Stimulated activated CD8-positive, alpha-beta memory T cell treated with anti-CD3 and anti-CD28 coated beads, Interleukin-12 subunit alpha, Interleukin-12 subunit beta, amount 100 ng/mL, for 24 hours (primary cell): ENCODE measurements around the gene AIF1.

ENCODE experiments used
- DNase-seq: peaks from one replicate; pipeline ENCODE4 v3.0.0-alpha.2; 2020; ENCODE audit errors: extremely low read depth

AIF1 gene

DNA sequence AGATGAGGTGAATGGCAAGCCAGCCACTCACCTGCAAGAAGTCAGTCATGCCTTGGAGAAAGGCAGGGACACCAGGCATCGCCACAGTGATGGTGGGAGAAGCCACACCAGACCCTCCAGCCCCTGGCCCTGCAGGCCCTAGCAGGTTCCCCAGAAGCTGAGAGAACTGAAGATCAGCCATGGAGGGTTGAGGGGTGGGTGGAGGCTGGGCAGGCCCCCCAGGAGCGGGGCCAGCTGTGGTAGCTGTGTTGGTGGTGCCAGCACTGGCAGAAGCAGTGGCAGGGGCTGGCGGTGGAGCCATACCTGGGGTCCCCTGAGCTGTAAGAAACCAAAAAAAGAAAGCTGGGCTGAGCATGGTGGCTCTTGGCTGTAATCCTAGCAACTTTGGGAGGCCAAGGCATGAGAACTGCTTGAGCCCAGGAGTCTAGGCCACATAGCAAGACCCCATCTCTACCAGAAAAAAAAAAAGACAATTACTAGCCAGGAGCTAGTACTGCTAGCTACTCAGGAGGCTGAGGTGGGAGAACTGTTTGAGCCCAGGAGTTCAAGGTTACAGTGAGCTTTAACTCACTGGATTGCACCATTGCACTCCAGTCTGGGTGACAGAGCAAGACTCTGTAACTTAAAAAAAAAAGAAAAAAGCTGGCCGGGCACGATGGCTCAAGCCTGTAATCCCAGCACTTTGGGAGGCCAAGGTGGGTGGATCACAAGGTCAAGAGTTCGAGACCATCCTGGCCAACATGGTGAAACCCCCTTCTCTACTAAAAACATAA, 27.9 kb downstream of the AIF1 start:
- DNase-seq: no peak

DNA sequence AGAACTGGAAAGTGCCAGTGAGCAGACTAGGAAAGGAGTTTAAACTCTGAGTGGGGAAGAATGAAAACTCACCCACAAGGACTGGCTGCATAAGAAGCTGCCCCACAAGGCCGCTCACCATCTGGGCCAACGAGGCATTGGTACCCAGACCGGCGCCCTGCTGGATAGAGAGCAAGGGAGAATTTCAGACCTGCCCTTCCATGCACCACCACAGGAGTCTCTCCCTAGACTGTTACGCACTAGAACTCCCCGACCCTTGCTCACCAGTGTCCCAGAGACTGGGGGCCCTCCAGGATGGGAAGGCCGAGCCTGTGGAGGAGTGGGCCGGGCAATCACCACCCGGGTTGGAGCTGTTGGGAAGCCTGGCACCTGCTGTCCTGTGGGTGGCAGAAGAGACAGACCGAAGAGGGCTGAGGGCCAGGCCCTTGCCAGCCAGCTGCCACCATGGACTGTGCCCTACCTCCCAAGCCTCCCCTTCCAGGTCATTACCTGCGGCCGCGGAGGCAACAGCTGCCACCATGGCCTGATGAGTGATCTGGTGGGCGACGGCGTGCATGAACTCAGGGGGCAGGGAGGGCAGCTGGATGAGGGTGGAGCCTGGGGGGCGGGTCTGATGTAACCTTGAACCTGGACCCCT, 28.9 kb downstream of the AIF1 start:
- no peak for DNase-seq

DNA sequence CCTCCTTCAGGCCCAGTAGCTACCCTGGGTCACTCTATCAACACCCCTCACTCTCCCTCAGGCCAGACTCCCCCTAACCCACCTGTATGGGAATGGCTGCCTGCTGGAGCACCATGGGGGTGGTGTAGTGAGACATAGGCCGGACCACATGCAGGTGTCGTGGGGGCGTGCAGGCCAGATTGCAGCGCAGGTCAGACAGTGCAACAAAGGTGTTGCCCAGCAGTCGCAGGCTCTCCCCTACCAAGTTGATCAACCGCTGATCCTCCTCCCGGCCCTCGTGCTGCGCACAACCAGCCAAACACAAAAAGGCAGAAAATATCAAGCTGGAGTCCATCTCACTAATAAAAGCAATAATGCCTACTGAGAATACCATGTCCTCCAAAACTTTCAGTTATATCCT, 30.3 kb downstream of the AIF1 start:
- DNase-seq: no peak

DNA sequence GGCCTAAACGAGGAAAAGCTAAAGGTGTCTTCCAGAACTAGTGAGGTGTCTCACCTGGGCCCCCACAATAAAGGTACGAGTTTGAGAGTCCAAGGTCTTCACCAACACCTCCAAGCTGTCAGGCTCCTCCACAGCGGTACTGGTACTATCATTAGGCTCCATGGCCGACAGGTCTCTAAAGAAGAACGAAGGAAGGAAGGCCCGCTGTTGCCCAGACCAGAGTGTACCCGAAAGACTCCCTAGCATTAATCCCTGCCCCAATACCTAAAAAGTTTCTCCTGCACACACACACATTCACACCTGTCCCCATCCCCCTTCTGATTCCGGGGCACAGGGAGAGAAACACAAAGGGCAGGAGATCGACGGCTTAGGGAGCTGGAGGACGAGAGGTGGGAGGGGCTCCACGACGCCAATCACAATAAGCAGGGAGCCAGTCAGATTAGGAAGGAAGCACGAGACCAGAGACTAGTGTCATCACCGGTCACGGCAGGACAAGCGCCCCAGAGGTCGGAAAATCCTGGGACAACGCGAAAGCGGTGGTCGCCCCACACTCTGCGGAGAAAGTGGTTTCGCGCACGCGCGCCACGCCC, 36.7 kb downstream of the AIF1 start:
- DNase-seq: no peak

DNA sequence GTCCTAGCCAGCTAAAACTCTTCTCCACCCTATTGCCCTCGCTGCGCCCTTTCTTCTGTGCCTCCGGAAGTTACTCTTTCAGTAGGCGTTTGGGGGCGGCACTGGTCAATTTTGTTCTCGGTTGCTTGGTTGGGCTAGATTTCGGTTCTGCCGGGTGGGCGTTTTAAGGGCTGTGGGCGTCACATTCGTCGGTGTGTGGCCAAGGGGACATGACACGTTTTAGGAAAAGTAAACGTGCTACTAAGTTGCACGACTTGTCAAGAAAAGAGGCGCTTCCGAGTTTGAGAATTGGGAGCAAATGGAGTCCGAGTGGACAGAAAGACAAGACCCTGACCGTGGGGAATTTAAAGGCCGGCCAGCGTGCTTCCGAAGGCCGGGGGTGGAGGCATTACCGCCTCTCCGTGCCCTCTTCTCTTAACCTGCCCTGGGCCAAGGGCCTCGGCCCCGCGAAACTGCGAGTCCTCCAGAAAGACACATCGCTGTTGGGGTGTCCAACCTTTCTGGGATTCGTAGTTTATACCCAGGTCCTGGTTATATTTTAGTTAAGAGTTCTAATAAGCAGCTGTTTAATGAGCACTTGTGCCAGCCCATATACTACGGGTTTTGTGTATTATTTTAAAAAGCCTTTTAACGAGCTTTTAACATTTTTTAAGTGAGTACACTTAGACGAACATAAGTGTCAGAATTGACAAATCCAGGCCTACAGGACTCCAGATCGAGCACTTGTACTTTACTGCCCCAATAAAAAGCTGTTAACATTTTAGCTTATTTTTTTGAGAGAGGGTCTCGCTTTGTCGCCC, 38.1 kb downstream of the AIF1 start:
- peak; percentile 68 for DNase-seq

DNA sequence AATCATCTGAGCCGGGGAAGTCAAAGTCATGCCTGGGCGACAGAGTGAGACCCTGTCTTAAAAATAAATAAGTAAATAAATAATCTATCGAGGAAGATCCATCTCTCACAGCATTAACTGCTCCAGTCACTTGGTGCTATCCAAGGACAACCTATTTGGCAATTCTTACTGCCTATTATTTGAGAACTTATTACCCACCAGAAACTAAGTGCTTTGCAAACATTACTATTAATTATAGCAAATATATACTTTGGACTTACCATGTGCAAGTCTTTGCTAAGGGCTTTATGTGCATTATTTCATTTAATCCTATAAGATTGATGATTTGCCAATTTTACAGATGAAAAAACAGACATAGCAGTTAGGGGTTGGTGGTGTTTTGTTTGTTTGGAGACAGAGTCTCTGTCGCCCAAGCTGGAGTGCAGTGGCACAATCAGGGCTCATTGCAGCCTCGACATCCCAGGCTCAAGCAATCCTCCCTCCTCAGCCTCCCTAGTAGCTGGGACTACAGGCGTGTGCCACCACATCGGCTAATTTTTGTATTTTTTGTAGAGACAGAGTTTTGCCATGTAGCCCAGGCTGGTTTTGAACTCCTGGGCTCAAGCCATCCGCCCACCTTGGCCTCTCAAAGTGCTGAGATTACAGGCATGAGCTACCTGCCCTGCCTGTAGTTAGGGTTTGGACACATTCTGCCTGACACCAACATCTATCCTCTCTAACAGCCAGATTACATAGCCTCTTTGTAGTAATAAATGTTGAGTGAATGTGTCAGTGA, 39.7 kb downstream of the AIF1 start:
- no peak for DNase-seq

- no peak for DNase-seq
These were observed 40.6 kb downstream of the AIF1 start, which contains the start of gene APOM for GRCh38 chr6:31655349-31656237. Gene APOM (plus strand): TSS chr6:31655894. CDS start chr6:31655967, 73 bp downstream.

DNA sequence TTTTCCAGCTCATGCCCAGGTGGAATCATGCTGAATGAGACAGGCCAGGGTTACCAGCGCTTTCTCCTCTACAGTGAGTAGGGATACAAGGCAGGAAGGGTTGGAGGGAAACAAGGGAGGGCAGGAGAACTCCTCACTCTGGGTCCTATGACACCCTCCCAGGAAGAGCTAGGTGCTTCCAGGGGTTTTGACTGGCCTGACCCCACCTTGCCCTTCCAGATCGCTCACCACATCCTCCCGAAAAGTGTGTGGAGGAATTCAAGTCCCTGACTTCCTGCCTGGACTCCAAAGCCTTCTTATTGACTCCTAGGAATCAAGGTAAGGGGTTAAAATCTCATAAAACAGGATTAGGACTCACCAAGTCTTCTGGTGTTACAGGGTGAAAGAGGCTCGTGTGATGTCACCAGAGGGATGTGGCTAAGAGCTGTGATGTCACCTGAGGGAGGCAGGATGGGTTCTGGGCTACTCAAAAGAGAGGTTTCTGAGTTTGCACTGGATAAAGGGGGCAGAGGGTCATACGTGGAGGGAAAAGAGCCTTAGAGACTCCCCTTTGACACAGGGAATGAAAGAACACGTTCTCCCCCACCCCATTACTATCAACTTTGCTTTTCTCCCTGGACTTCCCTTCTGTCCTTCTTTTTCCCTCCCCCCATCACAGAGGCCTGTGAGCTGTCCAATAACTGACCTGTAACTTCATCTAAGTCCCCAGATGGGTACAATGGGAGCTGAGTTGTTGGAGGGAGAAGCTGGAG, 42.5 kb downstream of the AIF1 start:
- no peak for DNase-seq

GRCh38 chr6:31658158-31658688, 43.2 kb downstream of the AIF1 start:
- no peak for DNase-seq

DNA sequence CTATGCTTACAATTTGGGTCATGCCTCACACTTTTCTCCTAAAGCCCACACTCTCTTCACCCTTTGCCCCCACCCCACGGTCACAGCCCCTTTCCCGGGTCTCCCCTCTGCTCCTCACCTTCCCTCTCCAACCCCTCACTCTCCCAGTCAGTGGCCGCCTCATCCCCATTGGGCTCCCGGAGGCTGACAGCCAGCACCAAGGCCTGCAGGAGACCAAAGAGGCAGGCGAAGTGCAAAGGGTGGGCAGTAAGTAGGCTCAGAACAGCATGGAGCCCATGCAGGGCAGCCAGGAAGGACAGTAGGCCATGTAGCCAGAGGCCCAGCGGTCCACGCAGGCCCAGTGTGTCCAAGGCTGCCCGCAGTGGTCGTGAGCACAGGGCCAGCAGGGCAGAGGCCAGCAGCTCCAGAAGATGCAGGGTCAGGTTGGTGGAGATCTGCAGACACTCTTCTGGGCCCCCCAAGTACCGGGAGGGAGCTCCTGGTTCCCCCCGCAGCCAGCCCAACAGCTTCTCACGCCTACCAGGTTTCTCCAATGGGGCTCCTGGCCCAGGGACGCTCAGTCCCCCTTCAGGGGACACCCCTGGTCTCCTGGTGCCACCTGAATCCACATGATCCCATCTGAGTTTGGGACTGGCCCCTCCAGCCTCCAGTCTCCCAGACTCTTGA, 44.1 kb downstream of the AIF1 start:
- no peak for DNase-seq

- DNase-seq: no peak
These were observed 44.8 kb downstream of the AIF1 start for GRCh38 chr6:31659649-31660380.

GRCh38 chr6:31660381-31661261, 45.6 kb downstream of the AIF1 start, which contains the start of gene C6orf47:
Gene C6orf47 (minus strand): TSS chr6:31660778. CDS start chr6:31659947, 831 bp downstream.
- DNase-seq: no peak

- no peak for DNase-seq
These were observed 46.5 kb downstream of the AIF1 start for GRCh38 chr6:31661262-31662123.

GRCh38 chr6:31662124-31662723, 47.2 kb downstream of the AIF1 start:
- no peak for DNase-seq

DNA sequence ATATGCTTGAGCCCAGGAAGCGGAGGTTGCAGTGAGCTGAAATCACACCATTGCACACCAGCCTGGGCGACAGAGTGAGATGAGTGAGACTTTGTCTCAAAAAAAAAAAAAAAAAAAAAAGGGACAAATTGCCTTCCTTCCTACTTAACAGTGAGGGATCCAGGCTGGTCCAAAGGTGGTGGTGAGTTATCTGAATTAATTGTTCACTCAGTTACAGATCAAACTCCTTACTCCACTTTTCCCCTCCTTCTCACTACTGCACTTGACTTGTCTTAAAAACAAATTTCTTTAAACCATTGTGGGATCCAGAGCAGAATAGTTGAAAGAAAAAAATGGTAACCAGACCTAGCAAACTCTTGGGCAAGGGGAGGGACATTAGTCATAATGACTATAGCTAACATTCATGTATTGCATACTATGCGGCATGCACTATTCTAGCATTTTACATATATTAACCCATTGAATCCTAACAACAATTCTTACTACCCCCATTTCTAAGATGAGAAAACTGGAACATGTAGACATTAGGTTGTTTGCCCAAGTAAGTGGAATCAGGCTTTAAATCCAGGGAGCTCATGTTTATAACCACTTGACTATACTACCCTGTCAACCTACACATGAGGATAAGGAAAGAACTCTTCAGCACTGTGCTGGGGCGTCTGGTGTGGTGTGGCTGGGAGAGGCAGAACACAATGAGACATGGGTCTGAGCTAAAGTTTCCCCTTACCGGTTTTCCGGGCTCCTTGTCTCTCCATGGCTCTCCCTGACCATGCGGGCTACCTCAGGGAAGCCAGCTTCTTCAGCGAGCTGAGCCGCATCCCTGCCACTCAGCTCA, 48.3 kb downstream of the AIF1 start:
- DNase-seq: no peak
